ENCODE data around the gene BACH2. TPM values are rescaled to one million over a fixed set of nuclear protein-coding genes. Genes with fewer than 3 reads are reported as not detected.

Gene BACH2
- polyA plus RNA-seq, 1 of the 3 experiments (the other 2 are of a cell fraction): 0.46 TPM

- CTCF ChIA-PET: interaction anchor here (1.0 kb wide), 1 partner anchor 23 kb away, joined by 4 read pairs; no protein-coding TSS in a partner anchor
- no peak overlapping the region for H3K27ac ChIP-seq (ENCODE audit: low read depth in 2 of 2, low read length in 1 of 2)
- H3K27me3 ChIP-seq (ENCODE audit: insufficient read depth): no peaks in the 10 kb centered on the region
- no peak overlapping the region for H2AFZ ChIP-seq (ENCODE audit: low read depth)
- TF ChIP-seq PBX3 (IDR thresholded peaks at IDR 0.05) (no peak), ZBTB33 (IDR thresholded peaks at IDR 0.05; ENCODE audit: borderline replicate concordance, low read depth) (no peak), FOSL2 (IDR thresholded peaks at IDR 0.05; ENCODE audit: borderline replicate concordance, low read depth) (no peak), GATA2 (CRISPR knock-in tag; IDR thresholded peaks at IDR 0.05) (no peak), JUND (IDR thresholded peaks at IDR 0.05) (no peak), RAD21 (IDR thresholded peaks at IDR 0.05; ENCODE audit: low read length) (no peak), MAX (IDR thresholded peaks at IDR 0.05; ENCODE audit: low read depth) (no peak), ELF1 (IDR thresholded peaks at IDR 0.05) (no peak), FOXJ3 (CRISPR knock-in tag; IDR thresholded peaks at IDR 0.05) (no peak), MXI1 (IDR thresholded peaks at IDR 0.05; ENCODE audit: low read depth, low read length) (no peak), TCF12 (IDR thresholded peaks at IDR 0.05) (no peak), POLR2AphosphoS5 (IDR thresholded peaks at IDR 0.05; ENCODE audit: low read depth, low read length) (no peak), USF1 (IDR thresholded peaks at IDR 0.05; ENCODE audit: borderline replicate concordance, low read depth) (no peak), NRF1 (IDR thresholded peaks at IDR 0.05; ENCODE audit: low read depth, low read length) (no peak)
- no peaks in the 10 kb centered on the region for H3K9me3 ChIP-seq
- no peaks in the 10 kb centered on the region for H3K79me2 ChIP-seq (ENCODE audit: insufficient read depth)
- POLR2A ChIA-PET: no interaction called here
- no peaks in the 10 kb centered on the region for H3K4me1 ChIP-seq (ENCODE audit: control insufficient read depth in 1 of 2, insufficient read depth in 2 of 2, low read depth in 1 of 2, low read length in 1 of 2)
- H3F3A ChIP-seq (replicated peaks; ENCODE audit: insufficient read depth): no peaks in the 10 kb centered on the region
- no peak overlapping the region for H3K4me2 ChIP-seq
- no peaks in the 10 kb centered on the region for H4K20me1 ChIP-seq (ENCODE audit: insufficient read depth)
- no peak overlapping the region for H3K9ac ChIP-seq
- no peaks in the 10 kb centered on the region for H3K36me3 ChIP-seq (replicated peaks in 1 of 2; ENCODE audit: control insufficient read depth in 1 of 2, insufficient read depth in 2 of 2, low read length in 1 of 2)
- H3K4me3 ChIP-seq (ENCODE audit: low read depth in 2 of 2, low read length in 1 of 2): no peak overlapping the region
- no peak for DNase-seq
- H3K9me2 ChIP-seq: no peaks in the 10 kb centered on the region
- no CpG with 5 or more reads among the region's 4 CpGs for WGBS (ENCODE audit: low lambda C conversion rate)
Measured at GRCh38 chr6:89917216-89917615, 379.4 kb downstream of the BACH2 start.

- Histone ChIP-seq H3K79me2 (ENCODE audit: insufficient read depth) (no peaks in the 10 kb centered on the region), H3K9me3 (no peaks in the 10 kb centered on the region), H3K9me2 (no peaks in the 10 kb centered on the region), H3K4me1 (ENCODE audit: control insufficient read depth in 1 of 2, insufficient read depth in 2 of 2, low read depth in 1 of 2, low read length in 1 of 2) (no peaks in the 10 kb centered on the region), H3K4me2 (no peak overlapping the region), H3K27me3 (ENCODE audit: insufficient read depth) (no peaks in the 10 kb centered on the region), H3K4me3 (ENCODE audit: low read depth in 2 of 2, low read length in 1 of 2) (no peak overlapping the region), H3K36me3 (replicated peaks in 1 of 2; ENCODE audit: control insufficient read depth in 1 of 2, insufficient read depth in 2 of 2, low read length in 1 of 2) (no peaks in the 10 kb centered on the region), H3F3A (replicated peaks; ENCODE audit: insufficient read depth) (no peaks in the 10 kb centered on the region), H3K9ac (no peak overlapping the region), H2AFZ (ENCODE audit: low read depth) (no peak overlapping the region), H4K20me1 (ENCODE audit: insufficient read depth) (no peaks in the 10 kb centered on the region), H3K27ac (ENCODE audit: low read depth in 2 of 2, low read length in 1 of 2) (no peak overlapping the region)
- no peak for DNase-seq
- ChIA-PET CTCF (no interaction called here), POLR2A (no interaction called here)
- WGBS (ENCODE audit: low lambda C conversion rate): 62% methylated on average over 3 of the region's 3 CpGs
- TF ChIP-seq REST (IDR thresholded peaks at IDR 0.05; ENCODE audit: low read depth, low read length) (no peak), JUND (IDR thresholded peaks at IDR 0.05) (no peak), FOXM1 (IDR thresholded peaks at IDR 0.05; ENCODE audit: low read depth) (no peak), NRF1 (IDR thresholded peaks at IDR 0.05; ENCODE audit: low read depth, low read length) (no peak), GABPA (IDR thresholded peaks at IDR 0.05; ENCODE audit: low read depth) (no peak)
Measured at GRCh38 chr6:89916136-89916920, 380.3 kb downstream of the BACH2 start.

Measured in SK-N-SH (cell line).